ENCODE measurements around the gene TMA7B.

- TF ChIP-seq CTCF (IDR thresholded peaks at IDR 0.05) (no peak), POLR2AphosphoS5 (IDR thresholded peaks at IDR 0.05) (no peak)
These were observed 17.6 kb upstream of the TMA7B start for GRCh38 chr22:39942439-39943230.
